Hematopoietic multipotent progenitor cell treated with erythropoietin and hydrocortisone succinate and interleukin-3 and kit ligand, for 4 days (in vitro differentiated cells): ENCODE measurements around the gene LCE7A.

Source experiments
- DNase-seq: peaks from one replicate; pipeline ENCODE4 v3.0.0-alpha.2; 2015

LCE7A gene

DNA sequence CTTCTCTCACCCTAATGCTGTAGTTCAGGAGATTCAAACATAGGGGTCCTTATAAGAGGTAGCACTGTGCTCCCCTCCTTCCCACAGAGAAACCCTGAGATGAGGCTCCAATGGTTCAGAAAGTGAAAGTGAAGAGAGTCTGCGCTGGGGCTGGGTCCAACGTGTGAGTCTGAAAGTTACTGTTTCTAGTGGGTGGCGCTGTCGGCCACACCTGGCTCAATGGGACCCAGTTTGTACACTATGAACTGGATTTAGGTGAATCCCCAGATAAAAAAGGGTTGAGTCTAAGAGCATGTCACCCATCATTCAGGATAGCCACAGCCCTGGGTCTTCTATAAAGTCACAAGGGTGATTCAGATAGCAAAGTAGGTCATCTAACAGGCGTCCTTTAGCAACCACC, 21.1 kb downstream of the LCE7A start:
- no peak for DNase-seq

DNA sequence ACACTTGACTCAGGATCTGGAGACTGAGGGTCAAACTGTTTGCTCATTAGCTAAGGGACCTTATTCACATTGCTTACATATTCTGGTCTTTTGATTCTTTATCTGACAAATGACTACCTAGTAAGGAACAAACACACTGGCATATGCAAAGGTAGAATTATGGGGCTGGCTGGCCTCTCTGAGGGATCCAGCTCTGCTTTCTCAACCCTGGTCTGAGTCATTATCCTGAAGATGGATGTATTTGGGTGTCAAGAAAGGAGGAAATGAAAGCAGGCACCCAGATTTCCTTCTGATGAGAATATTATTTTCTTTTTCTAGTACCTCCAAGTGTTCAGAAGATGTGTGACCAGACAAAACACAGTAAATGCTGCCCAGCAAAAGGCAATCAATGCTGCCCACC, 24.3 kb downstream of the LCE7A start:
- no peak for DNase-seq

DNA sequence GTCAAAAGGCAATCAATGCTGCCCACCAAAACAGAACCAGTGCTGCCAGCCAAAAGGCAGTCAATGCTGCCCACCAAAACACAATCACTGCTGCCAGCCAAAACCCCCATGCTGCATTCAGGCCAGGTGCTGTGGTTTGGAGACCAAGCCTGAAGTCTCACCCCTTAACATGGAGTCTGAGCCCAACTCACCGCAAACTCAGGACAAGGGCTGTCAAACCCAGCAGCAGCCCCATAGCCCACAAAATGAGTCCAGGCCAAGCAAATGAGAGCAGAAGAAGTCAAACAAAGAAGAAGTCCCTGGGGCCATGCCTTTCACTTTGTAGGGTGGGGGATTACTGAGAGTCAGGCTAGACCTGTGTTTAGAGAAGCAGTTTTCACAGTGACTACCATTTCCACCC, 24.7 kb downstream of the LCE7A start:
- no peak for DNase-seq

DNA sequence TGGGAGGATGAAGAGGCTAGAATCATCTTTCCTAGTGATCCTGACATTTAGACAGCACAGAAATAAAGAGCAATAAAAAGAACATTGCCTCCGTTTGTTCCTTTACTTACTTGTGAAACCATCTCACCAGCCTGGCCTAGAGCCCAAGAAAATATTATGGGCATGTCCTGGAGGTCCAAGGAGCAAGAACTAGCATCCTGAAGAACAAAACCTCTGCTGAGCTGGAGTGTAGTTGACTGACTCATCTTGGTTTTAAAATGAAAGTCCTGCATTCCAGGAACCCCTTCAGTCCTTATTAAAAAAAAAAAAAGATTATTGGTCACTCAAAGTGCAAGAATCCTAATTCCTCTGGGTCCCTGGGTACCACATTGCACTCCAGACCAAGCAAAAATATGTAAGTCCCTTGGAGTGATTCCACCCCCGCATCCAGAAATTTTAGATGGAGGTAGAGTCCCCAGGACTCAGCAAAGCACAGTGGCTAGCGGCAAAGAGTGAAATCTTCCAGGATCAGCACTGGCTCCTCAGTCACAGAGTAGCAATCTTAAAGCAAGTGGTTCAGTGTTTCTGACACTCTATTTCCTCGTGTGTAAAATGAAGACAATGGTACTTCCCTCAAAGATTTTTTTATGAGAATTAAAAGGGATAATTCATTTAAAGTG, 25.3 kb downstream of the LCE7A start:
- no peak for DNase-seq

DNA sequence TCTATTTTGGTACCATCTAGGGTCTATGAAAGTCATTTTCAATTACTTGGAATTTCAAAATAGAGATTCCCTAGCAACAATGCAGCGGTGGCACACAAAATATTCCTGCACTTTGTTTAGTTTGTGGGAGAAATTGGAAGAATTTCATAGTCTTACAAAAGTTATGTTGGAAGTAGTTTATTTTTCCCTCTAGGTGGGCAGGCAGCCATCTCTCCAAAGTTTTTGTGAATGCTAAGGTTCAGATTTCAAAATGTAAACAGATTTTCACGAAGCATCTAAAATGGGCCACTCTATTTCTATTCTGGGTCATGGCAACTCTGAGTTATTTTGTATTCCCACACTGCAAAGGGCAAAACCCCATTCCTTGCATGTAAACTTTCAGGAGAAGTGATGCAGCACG, 26.3 kb downstream of the LCE7A start:
- DNase-seq: no peak

DNA sequence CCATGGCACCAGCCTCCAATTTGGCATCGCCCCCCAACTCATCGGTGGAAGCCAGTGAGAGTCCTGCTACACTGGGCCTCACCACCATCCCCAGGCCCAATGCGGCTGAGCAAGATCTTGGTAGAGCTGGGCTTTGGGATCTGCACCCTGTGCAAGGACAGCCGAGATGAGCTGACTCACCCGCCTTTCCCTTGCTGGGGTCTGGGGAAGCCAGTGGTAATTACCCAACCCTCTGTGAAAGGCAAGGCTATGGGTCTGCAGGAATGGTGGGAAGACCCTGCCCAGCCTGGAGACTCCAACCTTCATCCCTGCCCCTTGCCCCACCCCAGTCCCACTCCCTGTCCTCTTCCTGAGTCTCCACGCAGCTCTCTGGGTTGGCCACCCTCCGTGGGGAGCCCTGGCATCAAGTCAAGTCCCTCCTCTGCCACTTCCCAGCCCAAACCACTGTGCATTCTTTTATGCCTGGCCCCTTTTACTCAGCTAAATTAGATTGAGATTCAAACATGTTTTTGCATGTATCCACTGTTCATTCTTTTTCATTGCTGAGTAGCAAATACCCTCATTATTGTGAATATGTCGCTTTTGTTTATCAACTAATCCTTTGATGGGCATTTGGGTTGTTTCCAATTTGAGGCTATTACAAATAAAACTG, 27.1 kb downstream of the LCE7A start:
- no peak for DNase-seq

DNA sequence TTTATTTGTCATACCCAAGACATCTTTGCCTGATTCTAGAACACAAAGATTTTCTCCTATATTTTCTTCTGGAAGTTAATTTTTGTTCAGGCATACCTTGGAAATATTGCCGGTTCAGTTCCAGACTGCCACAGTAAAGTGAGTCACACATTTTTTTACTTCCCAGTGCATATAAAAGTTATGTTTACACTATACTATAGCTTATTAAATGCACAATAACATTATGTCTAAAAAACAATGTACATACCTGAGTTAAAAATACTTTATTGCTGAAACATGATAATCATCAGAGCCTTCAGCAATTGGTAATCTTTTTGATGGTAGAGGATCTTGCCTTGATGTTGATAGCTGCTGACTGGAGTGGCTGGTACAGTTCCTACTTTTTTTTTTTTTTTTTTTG, 28.3 kb downstream of the LCE7A start:
- DNase-seq: no peak

DNA sequence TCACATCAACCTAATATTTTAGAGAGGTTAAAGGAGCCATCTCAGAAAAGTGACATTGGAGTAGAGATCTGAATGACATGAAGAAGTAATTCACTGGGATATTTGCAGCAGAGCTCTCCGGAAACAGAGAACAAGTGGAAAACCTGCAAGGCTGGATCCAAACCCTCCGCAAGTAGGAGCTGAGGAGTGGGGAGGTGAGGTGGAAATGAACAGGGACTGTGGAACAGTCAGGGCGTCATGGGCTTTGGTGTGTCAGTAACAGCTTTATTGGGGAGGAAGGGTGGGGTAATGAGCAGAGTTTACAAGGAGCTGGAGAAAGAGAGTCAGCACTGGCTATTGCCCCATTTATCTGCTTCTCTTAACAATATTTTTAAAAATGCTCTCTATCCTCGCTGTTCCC, 39.2 kb downstream of the LCE7A start:
- DNase-seq: no peak

DNA sequence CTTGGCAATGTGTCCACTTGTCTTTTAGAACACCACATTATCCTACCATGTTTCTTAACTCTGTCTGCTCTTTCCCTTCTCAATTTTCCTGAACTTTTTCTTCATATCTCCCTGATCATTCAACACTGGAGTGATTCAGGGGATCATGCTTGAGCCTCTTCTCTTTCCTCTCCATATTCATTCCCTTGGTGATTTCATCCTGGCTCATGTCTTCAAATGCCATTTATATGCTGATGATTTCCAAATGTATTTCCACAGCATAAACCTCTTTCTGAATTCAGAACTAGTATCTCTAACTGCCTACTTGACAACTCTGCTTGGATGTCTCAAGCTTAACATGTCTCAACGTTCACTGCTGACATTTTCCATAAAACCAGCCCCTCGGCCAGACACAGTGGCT, 40.1 kb downstream of the LCE7A start:
- DNase-seq: no peak

DNA sequence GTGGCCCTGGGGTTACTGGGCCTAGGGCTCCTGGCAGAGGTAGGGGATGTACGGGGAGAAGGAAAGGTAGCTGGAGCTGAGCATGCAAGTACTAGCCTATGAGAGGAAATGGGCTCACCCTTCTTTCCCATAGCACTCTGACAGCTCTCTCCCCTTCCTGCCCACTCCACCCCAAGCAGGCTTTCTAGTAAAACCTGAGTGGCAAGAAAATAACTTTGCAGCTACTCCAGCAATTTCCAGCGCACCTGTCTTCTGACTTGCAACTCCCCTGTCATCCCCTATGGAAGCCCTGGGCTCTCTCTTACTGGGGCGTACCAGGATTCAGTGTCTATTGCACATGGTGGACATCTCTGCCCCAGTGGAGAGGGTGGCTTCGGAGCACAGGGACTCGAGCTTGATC, 41.8 kb downstream of the LCE7A start:
- no peak for DNase-seq

DNA sequence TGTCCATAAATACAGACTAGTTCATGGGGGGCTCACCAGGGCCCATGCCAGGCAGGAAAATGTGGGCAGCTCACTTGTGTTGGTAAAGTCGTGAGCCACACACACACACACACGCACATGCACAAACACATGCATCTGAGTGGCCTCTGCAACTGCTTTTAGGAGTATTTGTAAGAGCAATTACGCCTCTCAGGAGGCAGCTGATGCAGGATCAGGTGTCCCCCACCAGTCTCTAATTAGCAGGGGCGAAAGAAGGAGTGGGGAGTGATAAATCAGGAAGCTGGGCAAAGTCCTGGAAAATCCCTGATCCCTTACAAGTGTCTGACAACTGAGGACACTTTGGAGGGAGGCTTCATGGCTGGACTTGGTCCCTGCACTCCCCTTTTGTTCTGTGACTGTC, 42.8 kb downstream of the LCE7A start:
- no peak for DNase-seq

DNA sequence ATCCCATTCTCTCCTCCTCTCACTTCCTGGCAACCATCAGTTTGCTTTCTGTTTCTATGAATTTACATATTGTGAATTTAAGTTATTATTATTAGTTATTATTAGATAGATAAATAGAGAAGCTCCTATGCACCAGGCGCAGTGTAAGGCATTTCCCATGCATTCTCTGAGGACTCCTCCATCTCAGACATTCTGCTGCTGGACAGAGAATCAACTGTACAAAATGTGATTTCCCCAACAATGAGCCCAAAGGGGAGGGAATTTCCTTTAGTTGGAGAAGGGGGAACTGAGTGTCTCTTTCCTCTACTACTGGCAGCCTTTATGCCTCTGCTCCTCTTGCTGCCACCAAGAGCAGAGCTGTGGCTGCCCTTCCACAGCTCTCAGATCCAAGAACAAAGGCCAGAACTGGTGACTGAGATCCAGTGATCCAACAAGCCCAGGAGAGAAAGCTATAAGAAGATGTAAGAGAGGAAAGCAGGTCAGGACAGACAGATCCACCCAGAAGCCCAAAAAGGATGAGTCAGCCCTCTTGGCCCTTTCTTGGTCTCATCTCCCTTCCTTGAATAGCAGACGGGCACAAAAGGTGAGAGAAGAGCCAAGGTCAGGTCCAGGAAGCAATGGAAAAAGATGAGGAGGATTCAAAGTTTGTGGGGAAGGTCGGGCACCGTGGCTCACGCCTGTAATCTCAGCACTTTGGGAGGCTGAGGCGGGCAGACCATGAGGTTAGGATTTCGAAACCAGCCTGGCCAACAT, 45.1 kb downstream of the LCE7A start:
- DNase-seq: no peak

DNA sequence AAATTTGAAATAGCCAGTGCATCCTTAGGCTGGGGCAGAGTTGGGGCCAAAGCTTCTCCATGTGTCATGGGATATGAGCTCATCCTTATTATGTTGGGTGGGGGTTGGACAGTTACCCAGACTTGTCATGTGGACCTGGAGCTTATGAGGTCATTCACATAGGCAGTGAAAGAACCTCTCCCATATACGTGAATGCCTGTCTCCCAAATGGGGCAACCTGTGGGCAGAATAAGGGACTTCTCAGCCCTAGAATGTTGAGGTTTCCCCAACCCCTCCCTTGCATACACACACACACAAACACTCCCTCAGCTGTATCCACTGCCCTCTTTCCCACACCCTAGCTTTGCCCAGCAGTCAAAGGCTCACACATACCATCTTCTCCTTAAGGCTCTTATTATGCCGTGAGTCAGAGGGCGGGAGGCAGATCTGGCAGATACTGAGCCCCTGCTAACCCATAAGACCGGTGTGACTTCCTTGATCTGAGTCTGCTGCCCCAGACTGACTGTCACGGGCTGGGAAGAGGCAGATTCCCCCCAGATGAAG, 46.3 kb downstream of the LCE7A start:
- DNase-seq: peak; percentile 10

DNA sequence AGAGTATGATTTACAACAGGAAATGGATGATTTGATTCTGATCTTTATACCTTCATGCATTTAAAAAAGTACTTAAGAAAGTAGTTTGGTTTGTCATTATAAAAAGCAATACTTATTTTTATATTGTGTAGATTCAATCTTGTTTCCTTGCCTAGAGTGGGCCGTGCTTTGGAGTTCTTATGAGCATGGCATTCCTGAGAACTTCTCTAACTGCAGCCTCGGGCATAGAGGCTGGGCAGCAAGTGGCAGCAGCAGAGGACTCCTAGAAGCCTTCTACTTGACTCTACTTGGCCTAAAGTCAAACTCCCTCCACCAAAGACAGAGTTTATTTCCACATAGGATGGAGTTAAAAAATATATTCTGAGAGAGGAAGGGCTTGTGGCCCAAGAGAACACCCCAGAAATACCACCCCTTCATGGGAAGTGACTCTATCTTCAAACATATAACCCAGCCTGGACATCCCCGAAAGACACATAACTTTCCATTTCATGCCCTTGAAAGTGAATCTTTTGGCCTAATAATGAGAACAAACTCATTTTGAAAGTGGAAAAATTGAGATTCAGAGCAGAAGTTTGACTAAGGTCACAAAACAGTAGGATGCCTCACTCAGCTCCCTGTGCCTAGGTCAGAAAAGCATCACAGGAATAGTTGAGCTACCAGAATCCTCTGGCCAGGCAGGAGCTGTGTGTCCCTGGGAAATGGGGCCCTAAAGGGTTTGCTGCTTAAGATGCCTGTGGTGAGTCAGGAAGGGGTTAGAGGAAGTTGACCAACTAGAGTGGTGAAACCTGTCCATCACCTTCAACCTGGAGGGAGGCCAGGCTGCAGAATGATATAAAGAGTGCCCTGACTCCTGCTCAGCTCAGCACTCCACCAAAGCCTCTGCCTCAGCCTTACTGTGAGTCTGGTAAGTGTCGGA, 48.1 kb downstream of the LCE7A start, which contains the start of gene IVL:
Gene IVL (plus strand): TSS at position 861 of the 916 bp plus-strand sequence. CDS start 1,252 bp downstream, outside the sequence.
- DNase-seq: no peak

DNA sequence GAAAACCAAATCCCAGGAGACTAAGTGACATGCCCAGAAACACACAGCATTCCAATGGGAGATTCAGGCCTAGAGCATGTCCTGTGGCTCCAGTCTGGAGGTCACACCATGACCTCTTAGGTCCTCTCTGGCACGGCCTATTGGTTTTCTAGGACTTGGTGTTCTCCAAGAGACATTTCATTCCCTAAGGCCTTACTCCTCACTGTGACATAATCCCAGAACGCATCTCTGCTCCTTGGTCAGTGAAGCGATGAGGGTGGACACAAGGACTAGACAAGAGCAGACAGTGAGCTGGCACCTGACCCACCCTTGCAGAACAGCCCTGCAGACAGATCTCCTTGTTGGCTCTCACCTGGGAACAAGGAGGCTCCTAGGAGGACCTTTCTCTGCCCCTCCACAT, 49.4 kb downstream of the LCE7A start:
- DNase-seq: no peak
